HuH-7 (cell line): ENCODE results near the gene NEUROG1.
"Not testable (repeated sequence)": the region's sequence is repeated elsewhere in the genome, so short reads cannot be mapped to it uniquely, and the experiment has no call there.

Experiments used
- DNase-seq: peaks from one replicate; pipeline ENCODE4 v3.0.0; 2011; ENCODE audit warnings: low spot score

Gene NEUROG1

GRCh38 chr5:135537271-135537670, 1.5 kb upstream of the NEUROG1 start:
- no peak for DNase-seq

- no peak for DNase-seq
These were observed 344 bp downstream of the NEUROG1 start for GRCh38 chr5:135535420-135535819.

- no peak for DNase-seq
These were observed 950 bp downstream of the NEUROG1 start for GRCh38 chr5:135534609-135535419.

GRCh38 chr5:135533794-135534193, 2.0 kb downstream of the NEUROG1 start:
- no peak for DNase-seq

GRCh38 chr5:135533334-135533733, 2.4 kb downstream of the NEUROG1 start:
- no peak for DNase-seq

- DNase-seq: not testable (repeated sequence)
These were observed 6.2 kb downstream of the NEUROG1 start for GRCh38 chr5:135529576-135529975.

- DNase-seq: no peak
These were observed 8.8 kb downstream of the NEUROG1 start for GRCh38 chr5:135526924-135527323.

- DNase-seq: no peak
These were observed 13.8 kb downstream of the NEUROG1 start for GRCh38 chr5:135521964-135522363.

GRCh38 chr5:135517631-135518030, 18.1 kb downstream of the NEUROG1 start:
- no peak for DNase-seq

GRCh38 chr5:135514116-135514515, 21.6 kb downstream of the NEUROG1 start:
- no peak for DNase-seq

- DNase-seq: no peak
These were observed 23.8 kb downstream of the NEUROG1 start for GRCh38 chr5:135511761-135512575.

GRCh38 chr5:135509995-135510394, 25.8 kb downstream of the NEUROG1 start:
- DNase-seq: no peak

- DNase-seq: no peak
These were observed 27.2 kb downstream of the NEUROG1 start for GRCh38 chr5:135508496-135509005.

- no peak for DNase-seq
These were observed 29.8 kb downstream of the NEUROG1 start for GRCh38 chr5:135505973-135506372.

GRCh38 chr5:135504376-135504775, 31.4 kb downstream of the NEUROG1 start:
- DNase-seq: no peak

GRCh38 chr5:135503871-135504270, 31.9 kb downstream of the NEUROG1 start:
- no peak for DNase-seq

- no peak for DNase-seq
These were observed 32.8 kb downstream of the NEUROG1 start for GRCh38 chr5:135502836-135503520.

GRCh38 chr5:135501965-135502364, 33.8 kb downstream of the NEUROG1 start:
- DNase-seq: no peak

GRCh38 chr5:135498637-135498995, 37.1 kb downstream of the NEUROG1 start:
- no peak for DNase-seq

- DNase-seq: no peak
These were observed 37.7 kb downstream of the NEUROG1 start for GRCh38 chr5:135497971-135498636.

- not testable (repeated sequence) for DNase-seq
These were observed 40.2 kb downstream of the NEUROG1 start for GRCh38 chr5:135495531-135495930.

GRCh38 chr5:135494196-135494595, 41.6 kb downstream of the NEUROG1 start:
- no peak for DNase-seq
